GM21515 (cell line): ENCODE results near the gene CBFA2T2.
"Not testable (repeated sequence)": the region's sequence is repeated elsewhere in the genome, so short reads cannot be mapped to it uniquely, and the experiment has no call there.

ENCODE experiments used
- ATAC-seq: cut with Tn5 transposase; IDR thresholded peaks from one replicate; pipeline ENCODE4 v1.9.1; 2021; ENCODE audit not compliant: unreplicated experiment

CBFA2T2 gene

DNA sequence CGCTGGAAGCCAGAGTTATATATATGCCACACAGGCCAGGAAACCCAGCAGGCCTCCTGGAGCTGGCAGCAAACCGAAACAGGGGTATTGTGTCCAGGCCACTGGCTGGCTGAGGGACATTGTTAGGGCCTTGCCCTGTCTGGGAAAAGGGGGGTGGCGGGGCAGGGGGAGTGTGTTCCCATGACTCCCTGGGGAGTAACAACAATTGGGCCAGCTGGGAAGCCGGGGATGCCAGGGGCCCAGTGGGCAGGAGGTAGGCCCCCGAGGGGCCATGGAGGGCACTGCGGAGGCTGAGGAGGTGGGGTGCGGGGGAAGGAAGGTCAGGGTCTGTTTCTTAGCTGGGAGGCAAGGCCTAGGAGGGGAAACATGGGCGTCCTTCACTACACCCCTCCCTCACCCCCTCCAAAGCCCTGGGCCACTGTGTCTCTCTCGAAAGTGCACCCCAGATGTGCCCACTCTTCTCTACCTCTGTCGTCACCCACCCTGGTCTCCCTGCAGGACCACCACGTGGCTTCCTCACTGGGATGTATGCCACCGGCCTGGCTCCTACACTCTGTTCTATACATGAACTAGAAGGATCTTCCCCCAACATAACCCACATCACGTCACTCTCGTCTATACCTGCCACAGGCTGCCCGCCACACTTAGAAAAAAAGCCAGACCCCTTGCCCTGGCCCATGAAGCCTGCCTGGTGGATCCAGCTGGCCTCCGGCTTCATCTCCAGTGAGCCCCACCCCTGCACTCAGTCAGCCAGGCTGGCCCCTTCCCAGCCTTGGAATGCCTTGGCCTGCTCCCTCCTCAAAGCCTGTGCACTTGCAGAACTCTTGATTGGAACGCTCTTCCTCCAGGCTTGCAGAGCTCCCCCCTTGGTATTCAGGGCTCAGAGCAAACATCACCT, 204.1 kb downstream of the CBFA2T2 start:
- ATAC-seq: no peak

DNA sequence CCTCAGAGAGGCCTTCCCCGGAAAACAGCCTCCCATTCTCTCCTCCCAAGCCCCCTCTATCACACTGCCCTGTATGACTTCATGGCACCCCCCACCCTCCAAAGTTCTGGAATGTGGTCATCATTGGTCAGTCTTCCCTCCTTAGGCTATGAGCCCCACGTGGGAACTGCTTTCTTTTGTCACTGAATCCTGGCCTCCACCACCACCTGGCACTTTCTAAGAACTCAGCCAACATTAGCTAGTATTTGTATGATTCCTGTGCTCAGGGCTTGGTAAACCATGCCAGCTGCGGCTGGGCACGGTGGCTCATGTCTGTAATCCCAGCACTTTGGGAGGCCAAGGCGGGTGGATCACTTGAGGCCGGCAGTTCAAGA, 204.7 kb downstream of the CBFA2T2 start:
- no peak for ATAC-seq

GRCh38 chr20:33696448-33696847, 206.6 kb downstream of the CBFA2T2 start:
- ATAC-seq: no peak

DNA sequence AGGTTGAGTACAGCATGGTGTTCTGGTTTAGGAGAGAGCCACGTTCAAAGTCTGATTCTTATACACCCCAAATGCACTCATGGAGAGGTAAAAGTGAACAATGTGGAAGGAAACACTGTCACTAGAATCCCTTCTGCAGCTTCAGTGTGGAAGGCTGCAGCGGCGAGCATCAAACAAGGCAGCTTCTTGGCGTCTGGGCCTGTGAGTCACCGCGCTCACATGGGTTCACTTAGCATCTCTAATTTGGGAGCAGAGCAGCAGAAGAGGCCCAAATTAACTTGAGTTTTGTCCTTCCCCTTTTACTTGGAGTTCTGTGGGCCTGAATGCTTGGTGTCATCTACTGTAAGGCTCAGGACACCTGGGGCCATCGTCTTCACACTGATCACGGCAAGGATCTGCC, 207.2 kb downstream of the CBFA2T2 start:
- ATAC-seq: no peak

- not testable (repeated sequence) for ATAC-seq
Observed at GRCh38 chr20:33698966-33699365, 209.1 kb downstream of the CBFA2T2 start.
